ENCODE results near the gene IKZF1. TPM values are rescaled to one million over a fixed set of nuclear protein-coding genes. Genes with fewer than 3 reads are reported as not detected.
A peak's percentile ranks its signal among the peaks of the same experiment; 100 is the strongest.

Gene IKZF1
- total RNA-seq, 1 donor: under 0.01 TPM

GRCh38 chr7:50436133-50436806 lies 131.8 kb downstream of the IKZF1 start:
- Histone ChIP-seq H3K27ac (ENCODE audit: low read depth, low read length) (peak overlapping the region; percentile 67), H4K20me1 (ENCODE audit: insufficient read depth, low read length) (no peaks in the 10 kb centered on the region), H2AFZ (ENCODE audit: low read length) (no peak overlapping the region), H3K36me3 (ENCODE audit: insufficient read depth, low read length) (no peaks in the 10 kb centered on the region), H3K4me2 (ENCODE audit: insufficient read depth, low read length) (no peak overlapping the region), H3K79me2 (ENCODE audit: insufficient read depth, low read length) (no peaks in the 10 kb centered on the region), H3K4me1 (ENCODE audit: insufficient read depth, low read length) (peaks cover 18% of the 10 kb centered on the region), H3K9me3 (ENCODE audit: low read depth, low read length) (no peaks in the 10 kb centered on the region), H3K27me3 (ENCODE audit: insufficient read depth, low read length) (no peaks in the 10 kb centered on the region), H3K4me3 (ENCODE audit: insufficient read depth, low read length) (no peak overlapping the region)
- DNase-seq (ENCODE audit: insufficient read length, low spot score, missing footprints): no peak
- TF ChIP-seq CTCF (IDR thresholded peaks at IDR 0.05; ENCODE audit: extremely low read depth, low read depth, low read length): no peak

GRCh38 chr7:50446542-50446960 lies 142.0 kb downstream of the IKZF1 start:
- Histone ChIP-seq H3K4me1 (ENCODE audit: insufficient read depth, low read length) (peaks cover 21% of the 10 kb centered on the region), H3K79me2 (ENCODE audit: insufficient read depth, low read length) (no peaks in the 10 kb centered on the region), H2AFZ (ENCODE audit: low read length) (no peak overlapping the region), H3K4me2 (ENCODE audit: insufficient read depth, low read length) (peak overlapping the region; percentile 23), H3K36me3 (ENCODE audit: insufficient read depth, low read length) (peaks cover 6% of the 10 kb centered on the region), H3K9me3 (ENCODE audit: low read depth, low read length) (no peaks in the 10 kb centered on the region), H3K27ac (ENCODE audit: low read depth, low read length) (no peak overlapping the region), H3K27me3 (ENCODE audit: insufficient read depth, low read length) (no peaks in the 10 kb centered on the region), H3K4me3 (ENCODE audit: insufficient read depth, low read length) (no peak overlapping the region), H4K20me1 (ENCODE audit: insufficient read depth, low read length) (no peaks in the 10 kb centered on the region)
- no peak for DNase-seq (ENCODE audit: insufficient read length, low spot score, missing footprints)
- TF ChIP-seq CTCF (IDR thresholded peaks at IDR 0.05; ENCODE audit: extremely low read depth, low read depth, low read length): no peak

GRCh38 chr7:50448823-50449222 lies 144.3 kb downstream of the IKZF1 start:
- Histone ChIP-seq H4K20me1 (ENCODE audit: insufficient read depth, low read length) (no peaks in the 10 kb centered on the region), H3K4me2 (ENCODE audit: insufficient read depth, low read length) (peak overlapping the region; percentile 90), H3K79me2 (ENCODE audit: insufficient read depth, low read length) (no peaks in the 10 kb centered on the region), H2AFZ (ENCODE audit: low read length) (no peak overlapping the region), H3K27ac (ENCODE audit: low read depth, low read length) (no peak overlapping the region), H3K4me1 (ENCODE audit: insufficient read depth, low read length) (peaks cover 21% of the 10 kb centered on the region), H3K9me3 (ENCODE audit: low read depth, low read length) (no peaks in the 10 kb centered on the region), H3K27me3 (ENCODE audit: insufficient read depth, low read length) (peaks cover 2% of the 10 kb centered on the region), H3K4me3 (ENCODE audit: insufficient read depth, low read length) (no peak overlapping the region), H3K36me3 (ENCODE audit: insufficient read depth, low read length) (peaks cover 6% of the 10 kb centered on the region)
- TF ChIP-seq CTCF (IDR thresholded peaks at IDR 0.05; ENCODE audit: extremely low read depth, low read depth, low read length): no peak
- DNase-seq (ENCODE audit: insufficient read length, low spot score, missing footprints): no peak

- H2AFZ ChIP-seq (ENCODE audit: low read length): no peak overlapping the region
- no peaks in the 10 kb centered on the region for H4K20me1 ChIP-seq (ENCODE audit: insufficient read depth, low read length)
- H3K4me2 ChIP-seq (ENCODE audit: insufficient read depth, low read length): peak overlapping the region; percentile 90
- peaks cover 7% of the 10 kb centered on the region for H3K27me3 ChIP-seq (ENCODE audit: insufficient read depth, low read length)
- H3K79me2 ChIP-seq (ENCODE audit: insufficient read depth, low read length): no peaks in the 10 kb centered on the region
- no peaks in the 10 kb centered on the region for H3K9me3 ChIP-seq (ENCODE audit: low read depth, low read length)
- peaks cover 21% of the 10 kb centered on the region for H3K4me1 ChIP-seq (ENCODE audit: insufficient read depth, low read length)
- peak overlapping the region; percentile 41 for H3K27ac ChIP-seq (ENCODE audit: low read depth, low read length)
- peak overlapping the region; percentile 86 for H3K4me3 ChIP-seq (ENCODE audit: insufficient read depth, low read length)
- H3K36me3 ChIP-seq (ENCODE audit: insufficient read depth, low read length): peaks cover 6% of the 10 kb centered on the region
- no peak for TF ChIP-seq CTCF (IDR thresholded peaks at IDR 0.05; ENCODE audit: extremely low read depth, low read depth, low read length)
- DNase-seq (ENCODE audit: insufficient read length, low spot score, missing footprints): no peak
Observed at GRCh38 chr7:50449501-50449880, 145.0 kb downstream of the IKZF1 start.

Data from osteoblast (primary cell).